ENCODE data around the gene CXCL6.

Gene CXCL6

GRCh38 chr4:73842696-73843095 lies 6.2 kb downstream of the CXCL6 start:
- DNase-seq (ENCODE audit: low read depth in 3 of 3, low spot score in 1 of 3) = no peak

GRCh38 chr4:73843369-73843768 lies 6.9 kb downstream of the CXCL6 start:
- DNase-seq (ENCODE audit: low read depth in 3 of 3, low spot score in 1 of 3) = no peak

- DNase-seq (ENCODE audit: low read depth in 3 of 3, low spot score in 1 of 3) = no peak
Measured at GRCh38 chr4:73844345-73844744, 7.9 kb downstream of the CXCL6 start.

GRCh38 chr4:73844806-73845205 lies 8.3 kb downstream of the CXCL6 start:
- DNase-seq (ENCODE audit: low read depth in 3 of 3, low spot score in 1 of 3) = no peak

GRCh38 chr4:73847526-73848182 lies 11.2 kb downstream of the CXCL6 start:
- DNase-seq (ENCODE audit: low read depth in 3 of 3, low spot score in 1 of 3) = no peak

GRCh38 chr4:73848183-73848777 lies 11.8 kb downstream of the CXCL6 start:
- no peak for DNase-seq (ENCODE audit: low read depth in 3 of 3, low spot score in 1 of 3)

- no peak for DNase-seq (ENCODE audit: low read depth in 3 of 3, low spot score in 1 of 3)
Measured at GRCh38 chr4:73850261-73850970, 13.9 kb downstream of the CXCL6 start.

GRCh38 chr4:73851293-73851692 lies 14.8 kb downstream of the CXCL6 start:
- no peak for DNase-seq (ENCODE audit: low read depth in 3 of 3, low spot score in 1 of 3)

GRCh38 chr4:73852771-73853170 lies 16.3 kb downstream of the CXCL6 start:
- DNase-seq (ENCODE audit: low read depth in 3 of 3, low spot score in 1 of 3) = no peak

GRCh38 chr4:73853246-73853704 lies 16.8 kb downstream of the CXCL6 start, which contains the start of gene PF4V1:
Gene PF4V1, plus strand, starts transcription at chr4:73853296. Its CDS starts 67 bp downstream, at chr4:73853363.
- DNase-seq (ENCODE audit: low read depth in 3 of 3, low spot score in 1 of 3) = no peak

GRCh38 chr4:73853718-73854473 lies 17.4 kb downstream of the CXCL6 start:
- DNase-seq (ENCODE audit: low read depth in 3 of 3, low spot score in 1 of 3) = no peak

GRCh38 chr4:73855406-73855805 lies 18.9 kb downstream of the CXCL6 start:
- no peak for DNase-seq (ENCODE audit: low read depth in 3 of 3, low spot score in 1 of 3)

- no peak for DNase-seq (ENCODE audit: low read depth in 3 of 3, low spot score in 1 of 3)
Measured at GRCh38 chr4:73856518-73856917, 20.0 kb downstream of the CXCL6 start.

GRCh38 chr4:73859614-73860088 lies 23.2 kb downstream of the CXCL6 start:
- DNase-seq (ENCODE audit: low read depth in 3 of 3, low spot score in 1 of 3) = no peak

GRCh38 chr4:73860181-73860580 lies 23.7 kb downstream of the CXCL6 start:
- no peak for DNase-seq (ENCODE audit: low read depth in 3 of 3, low spot score in 1 of 3)

- no peak for DNase-seq (ENCODE audit: low read depth in 3 of 3, low spot score in 1 of 3)
Measured at GRCh38 chr4:73860917-73861316, 24.4 kb downstream of the CXCL6 start.

GRCh38 chr4:73862322-73862721 lies 25.8 kb downstream of the CXCL6 start:
- no peak for DNase-seq (ENCODE audit: low read depth in 3 of 3, low spot score in 1 of 3)

- no peak for DNase-seq (ENCODE audit: low read depth in 3 of 3, low spot score in 1 of 3)
Measured at GRCh38 chr4:73864365-73864764, 27.9 kb downstream of the CXCL6 start.

- no peak for DNase-seq (ENCODE audit: low read depth in 3 of 3, low spot score in 1 of 3)
Measured at GRCh38 chr4:73864961-73865360, 28.5 kb downstream of the CXCL6 start.

GRCh38 chr4:73865431-73866096 lies 29.1 kb downstream of the CXCL6 start:
- DNase-seq (ENCODE audit: low read depth in 3 of 3, low spot score in 1 of 3) = no peak

- DNase-seq (ENCODE audit: low read depth in 3 of 3, low spot score in 1 of 3) = no peak
Measured at GRCh38 chr4:73866246-73866645, 29.8 kb downstream of the CXCL6 start.

All from stimulated activated CD4-positive, alpha-beta T cell treated with anti-CD3 and anti-CD28 coated beads, TNF-alpha, amount 100 ng/mL, for 1 hour (primary cell).